Measurements from ENCODE around the gene YIF1B. TPM values are rescaled to one million over a fixed set of nuclear protein-coding genes. Genes with fewer than 3 reads are reported as not detected.
"Not testable (repeated sequence)": the region's sequence is repeated elsewhere in the genome, so short reads cannot be mapped to it uniquely, and the experiment has no call there.

YIF1B gene
- total RNA-seq, 1 donor from 2014 or later: 93.3 TPM

- no peaks in the 10 kb centered on the region for H3K9me3 Mint-ChIP-seq (ENCODE audit: low read depth)
- H3K36me3 Mint-ChIP-seq (ENCODE audit: low read depth): peaks cover 7% of the 10 kb centered on the region
- no peak overlapping the region for H3K27ac Mint-ChIP-seq (ENCODE audit: unreplicated experiment)
- no peaks in the 10 kb centered on the region for H3K27me3 Mint-ChIP-seq (ENCODE audit: low read depth)
- no peak overlapping the region for H3K4me3 Mint-ChIP-seq (ENCODE audit: unreplicated experiment)
- H3K4me1 Mint-ChIP-seq (ENCODE audit: low read depth): peaks cover 10% of the 10 kb centered on the region
- TF ChIP-seq CTCF (IDR thresholded peaks at IDR 0.05): no peak
- no peak for DNase-seq (ENCODE audit: low spot score)
Observed at GRCh38 chr19:38340927-38341326, 25.2 kb upstream of the YIF1B start.

GRCh38 chr19:38339011-38339410, 23.3 kb upstream of the YIF1B start:
- H3K4me3 Mint-ChIP-seq (ENCODE audit: unreplicated experiment); H3K27me3 Mint-ChIP-seq (ENCODE audit: low read depth); DNase-seq (ENCODE audit: low spot score); H3K36me3 Mint-ChIP-seq (ENCODE audit: low read depth); H3K27ac Mint-ChIP-seq (ENCODE audit: unreplicated experiment); H3K9me3 Mint-ChIP-seq (ENCODE audit: low read depth): not testable (repeated sequence)
- H3K4me1 Mint-ChIP-seq (ENCODE audit: low read depth): peaks cover 10% of the 10 kb centered on the region

GRCh38 chr19:38337360-38337653, 21.6 kb upstream of the YIF1B start:
- no peak for DNase-seq (ENCODE audit: low spot score)
- H3K27ac Mint-ChIP-seq (ENCODE audit: unreplicated experiment): peak overlapping the region; percentile 52
- TF ChIP-seq CTCF (IDR thresholded peaks at IDR 0.05): no peak
- H3K4me3 Mint-ChIP-seq (ENCODE audit: unreplicated experiment): peak overlapping the region; percentile 96
- peaks cover 3% of the 10 kb centered on the region for H3K36me3 Mint-ChIP-seq (ENCODE audit: low read depth)
- H3K27me3 Mint-ChIP-seq (ENCODE audit: low read depth): no peaks in the 10 kb centered on the region
- H3K9me3 Mint-ChIP-seq (ENCODE audit: low read depth): no peaks in the 10 kb centered on the region
- H3K4me1 Mint-ChIP-seq (ENCODE audit: low read depth): peaks cover 10% of the 10 kb centered on the region

- DNase-seq (ENCODE audit: low spot score): peak; percentile 98
- peak overlapping the region; percentile 100 for H3K27ac Mint-ChIP-seq (ENCODE audit: unreplicated experiment)
Observed at GRCh38 chr19:38336638-38337359, 21.1 kb upstream of the YIF1B start.

GRCh38 chr19:38335949-38336637, 20.3 kb upstream of the YIF1B start:
- H3K27ac Mint-ChIP-seq (ENCODE audit: unreplicated experiment): peak overlapping the region; percentile 100
- TF ChIP-seq CTCF (IDR thresholded peaks at IDR 0.05): no peak
- H3K27me3 Mint-ChIP-seq (ENCODE audit: low read depth): no peaks in the 10 kb centered on the region
- peaks cover 10% of the 10 kb centered on the region for H3K4me1 Mint-ChIP-seq (ENCODE audit: low read depth)
- H3K36me3 Mint-ChIP-seq (ENCODE audit: low read depth): peaks cover 3% of the 10 kb centered on the region
- DNase-seq (ENCODE audit: low spot score): peak; percentile 99
- H3K4me3 Mint-ChIP-seq (ENCODE audit: unreplicated experiment): peak overlapping the region; percentile 96
- H3K9me3 Mint-ChIP-seq (ENCODE audit: low read depth): no peaks in the 10 kb centered on the region

More at GRCh38 chr19:38336638-38337359, 21.1 kb upstream of the YIF1B start:
- TF ChIP-seq CTCF (IDR thresholded peaks at IDR 0.05): no peak
- Mint-ChIP-seq H3K4me1 (ENCODE audit: low read depth) (peaks cover 10% of the 10 kb centered on the region), H3K27me3 (ENCODE audit: low read depth) (no peaks in the 10 kb centered on the region), H3K9me3 (ENCODE audit: low read depth) (no peaks in the 10 kb centered on the region), H3K4me3 (ENCODE audit: unreplicated experiment) (peak overlapping the region; percentile 96), H3K36me3 (ENCODE audit: low read depth) (peaks cover 3% of the 10 kb centered on the region)
